ENCODE results near the gene ABCA2. TPM values are rescaled to one million over a fixed set of nuclear protein-coding genes. Genes with fewer than 3 reads are reported as not detected.

The ABCA2 gene
- total RNA-seq, 1 experiment from 2014 or later: 27.0 TPM

DNA sequence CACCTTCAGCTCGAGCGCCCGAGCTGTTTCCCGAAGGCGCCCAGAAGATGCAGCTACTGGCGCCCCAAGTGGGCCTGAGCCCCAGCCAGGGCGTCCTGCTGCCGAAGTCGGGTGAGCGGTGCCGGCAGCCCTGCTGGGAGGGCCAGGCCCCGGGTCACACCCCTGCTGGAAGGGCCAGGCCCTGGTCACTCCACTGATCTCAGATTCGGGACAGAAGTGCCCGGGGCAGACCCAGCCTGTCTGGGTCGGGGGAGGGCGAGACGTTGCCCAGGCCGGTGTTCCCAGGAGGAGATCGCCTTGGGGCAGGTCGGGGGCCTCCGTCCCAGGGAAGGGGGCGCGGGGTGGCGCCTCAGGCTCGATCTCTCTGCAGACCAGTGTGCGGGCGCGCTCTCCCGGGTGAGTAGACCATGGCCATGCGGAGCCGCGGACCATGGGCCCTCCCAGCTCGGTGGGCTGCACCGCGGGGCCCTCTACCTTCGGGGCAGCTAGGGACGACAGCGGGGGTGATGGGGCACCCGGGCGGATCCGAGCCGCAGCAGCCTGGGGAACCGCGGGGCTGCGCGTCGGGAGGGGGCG, 42.9 kb downstream of the ABCA2 start:
- H3K27me3 ChIP-seq (ENCODE audit: control insufficient read depth, insufficient read depth, low read length): no peaks in the 10 kb centered on the region
- H3K4me1 ChIP-seq (ENCODE audit: control insufficient read depth, insufficient read depth, low read length): no peaks in the 10 kb centered on the region
- in situ Hi-C loops (cut with HindIII; ENCODE audit: low pct_unique_long_range_greater_than_20kb, low sequenced_read_pairs) (no loop called here), intact Hi-C loops (cut with micrococcal nuclease; ENCODE audit: unreplicated experiment) (no loop called here)
- CTCF ChIA-PET: interaction anchor here (0.6 kb wide), 1 partner anchor 51 kb away, joined by 5 read pairs; no protein-coding TSS in a partner anchor
- H3K9me3 ChIP-seq (ENCODE audit: control insufficient read depth, insufficient read depth, low read depth, low read length): no peaks in the 10 kb centered on the region
- ATAC-seq: no peak
- no TSS peak for BruUV-seq (replicated peaks)
- DNase-seq (ENCODE audit: low read depth, low spot score): no peak
- H3K4me3 ChIP-seq (ENCODE audit: low read depth in 2 of 2, low read length in 2 of 2): no peak overlapping the region
- no peaks in the 10 kb centered on the region for H3K36me3 ChIP-seq (ENCODE audit: control insufficient read depth, insufficient read depth, low read length)
- H3K27ac ChIP-seq (ENCODE audit: low read length): no peak overlapping the region
- TF ChIP-seq TCF7L2 (IDR thresholded peaks at IDR 0.05; ENCODE audit: low read depth, low read length): no peak
- TF ChIP-seq, protein P1, sequence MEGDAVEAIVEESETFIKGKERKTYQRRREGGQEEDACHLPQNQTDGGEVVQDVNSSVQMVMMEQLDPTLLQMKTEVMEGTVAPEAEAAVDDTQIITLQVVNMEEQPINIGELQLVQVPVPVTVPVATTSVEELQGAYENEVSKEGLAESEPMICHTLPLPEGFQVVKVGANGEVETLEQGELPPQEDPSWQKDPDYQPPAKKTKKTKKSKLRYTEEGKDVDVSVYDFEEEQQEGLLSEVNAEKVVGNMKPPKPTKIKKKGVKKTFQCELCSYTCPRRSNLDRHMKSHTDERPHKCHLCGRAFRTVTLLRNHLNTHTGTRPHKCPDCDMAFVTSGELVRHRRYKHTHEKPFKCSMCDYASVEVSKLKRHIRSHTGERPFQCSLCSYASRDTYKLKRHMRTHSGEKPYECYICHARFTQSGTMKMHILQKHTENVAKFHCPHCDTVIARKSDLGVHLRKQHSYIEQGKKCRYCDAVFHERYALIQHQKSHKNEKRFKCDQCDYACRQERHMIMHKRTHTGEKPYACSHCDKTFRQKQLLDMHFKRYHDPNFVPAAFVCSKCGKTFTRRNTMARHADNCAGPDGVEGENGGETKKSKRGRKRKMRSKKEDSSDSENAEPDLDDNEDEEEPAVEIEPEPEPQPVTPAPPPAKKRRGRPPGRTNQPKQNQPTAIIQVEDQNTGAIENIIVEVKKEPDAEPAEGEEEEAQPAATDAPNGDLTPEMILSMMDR (IDR thresholded peaks at IDR 0.05): no peak
- no peak for TF ChIP-seq SIN3A (IDR thresholded peaks at IDR 0.05; ENCODE audit: borderline replicate concordance, insufficient read depth, low read depth, low read length)
- TF ChIP-seq, protein P2, sequence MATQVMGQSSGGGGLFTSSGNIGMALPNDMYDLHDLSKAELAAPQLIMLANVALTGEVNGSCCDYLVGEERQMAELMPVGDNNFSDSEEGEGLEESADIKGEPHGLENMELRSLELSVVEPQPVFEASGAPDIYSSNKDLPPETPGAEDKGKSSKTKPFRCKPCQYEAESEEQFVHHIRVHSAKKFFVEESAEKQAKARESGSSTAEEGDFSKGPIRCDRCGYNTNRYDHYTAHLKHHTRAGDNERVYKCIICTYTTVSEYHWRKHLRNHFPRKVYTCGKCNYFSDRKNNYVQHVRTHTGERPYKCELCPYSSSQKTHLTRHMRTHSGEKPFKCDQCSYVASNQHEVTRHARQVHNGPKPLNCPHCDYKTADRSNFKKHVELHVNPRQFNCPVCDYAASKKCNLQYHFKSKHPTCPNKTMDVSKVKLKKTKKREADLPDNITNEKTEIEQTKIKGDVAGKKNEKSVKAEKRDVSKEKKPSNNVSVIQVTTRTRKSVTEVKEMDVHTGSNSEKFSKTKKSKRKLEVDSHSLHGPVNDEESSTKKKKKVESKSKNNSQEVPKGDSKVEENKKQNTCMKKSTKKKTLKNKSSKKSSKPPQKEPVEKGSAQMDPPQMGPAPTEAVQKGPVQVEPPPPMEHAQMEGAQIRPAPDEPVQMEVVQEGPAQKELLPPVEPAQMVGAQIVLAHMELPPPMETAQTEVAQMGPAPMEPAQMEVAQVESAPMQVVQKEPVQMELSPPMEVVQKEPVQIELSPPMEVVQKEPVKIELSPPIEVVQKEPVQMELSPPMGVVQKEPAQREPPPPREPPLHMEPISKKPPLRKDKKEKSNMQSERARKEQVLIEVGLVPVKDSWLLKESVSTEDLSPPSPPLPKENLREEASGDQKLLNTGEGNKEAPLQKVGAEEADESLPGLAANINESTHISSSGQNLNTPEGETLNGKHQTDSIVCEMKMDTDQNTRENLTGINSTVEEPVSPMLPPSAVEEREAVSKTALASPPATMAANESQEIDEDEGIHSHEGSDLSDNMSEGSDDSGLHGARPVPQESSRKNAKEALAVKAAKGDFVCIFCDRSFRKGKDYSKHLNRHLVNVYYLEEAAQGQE (IDR thresholded peaks at IDR 0.05; ENCODE audit: insufficient read depth in 1 of 2, low read depth in 2 of 2, low read length in 1 of 2): no peak
- TF ChIP-seq POLR2AphosphoS5 (IDR thresholded peaks at IDR 0.05; ENCODE audit: low read depth, low read length): no peak
- POLR2A ChIA-PET: no interaction called here

DNA sequence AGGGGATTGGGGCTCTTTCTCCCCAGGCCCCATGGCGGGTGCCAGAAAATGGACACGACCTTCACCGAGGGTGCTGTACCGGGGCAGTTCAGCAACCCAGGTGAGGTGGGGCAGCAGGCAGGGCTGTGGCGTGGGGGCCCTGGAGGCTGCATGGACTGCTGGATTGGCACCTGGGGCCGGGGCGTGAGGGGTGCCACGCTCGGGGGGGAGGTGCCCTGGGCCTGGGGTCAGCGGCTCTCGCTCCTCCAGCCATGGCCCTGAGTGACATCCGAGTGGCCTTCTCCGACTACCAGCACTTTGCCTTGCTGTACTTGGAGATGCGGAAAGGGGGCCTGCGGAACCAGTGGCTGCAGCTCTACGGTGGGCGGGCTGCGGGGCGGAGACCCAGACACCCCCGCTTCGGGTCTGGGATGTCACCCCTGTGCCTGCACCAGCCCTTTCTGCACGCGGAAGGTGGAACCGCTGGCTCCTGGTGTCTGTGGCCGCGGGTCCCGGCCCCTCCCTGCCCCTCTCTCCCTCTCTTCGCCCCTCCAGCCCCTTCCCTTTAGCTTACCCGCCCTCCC, 43.5 kb downstream of the ABCA2 start:
- no peaks in the 10 kb centered on the region for H3K27me3 ChIP-seq (ENCODE audit: control insufficient read depth, insufficient read depth, low read length)
- H3K4me1 ChIP-seq (ENCODE audit: control insufficient read depth, insufficient read depth, low read length): no peaks in the 10 kb centered on the region
- no peaks in the 10 kb centered on the region for H3K36me3 ChIP-seq (ENCODE audit: control insufficient read depth, insufficient read depth, low read length)
- H3K9me3 ChIP-seq (ENCODE audit: control insufficient read depth, insufficient read depth, low read depth, low read length): no peaks in the 10 kb centered on the region
- no peak for DNase-seq (ENCODE audit: low read depth, low spot score)
- TF ChIP-seq, protein P2 (IDR thresholded peaks at IDR 0.05; ENCODE audit: insufficient read depth in 1 of 2, low read depth in 2 of 2, low read length in 1 of 2): no peak
- no peak for TF ChIP-seq SIN3A (IDR thresholded peaks at IDR 0.05; ENCODE audit: borderline replicate concordance, insufficient read depth, low read depth, low read length)
- no peak for TF ChIP-seq TCF7L2 (IDR thresholded peaks at IDR 0.05; ENCODE audit: low read depth, low read length)
- TF ChIP-seq, protein P1 (IDR thresholded peaks at IDR 0.05): no peak
- TF ChIP-seq POLR2AphosphoS5 (IDR thresholded peaks at IDR 0.05; ENCODE audit: low read depth, low read length): no peak
- ChIA-PET POLR2A (no interaction called here), CTCF (interaction anchor here (0.6 kb wide), 1 partner anchor 51 kb away, joined by 5 read pairs; no protein-coding TSS in a partner anchor)
- no peak overlapping the region for H3K4me3 ChIP-seq (ENCODE audit: low read depth in 2 of 2, low read length in 2 of 2)
- no peak for ATAC-seq
- BruUV-seq (replicated peaks): no TSS peak
- in situ Hi-C loops (cut with HindIII; ENCODE audit: low pct_unique_long_range_greater_than_20kb, low sequenced_read_pairs): no loop called here
- intact Hi-C loops (cut with micrococcal nuclease; ENCODE audit: unreplicated experiment): no loop called here
- no peak overlapping the region for H3K27ac ChIP-seq (ENCODE audit: low read length)
